SK-N-SH treated with all-trans-retinoic acid at 6 μM for 48 hours (cell line): ENCODE data around the gene OTC.

Experiments used
- ATAC-seq: fragments of 200-7000 bp; cut with Tn5 transposase; 3 replicates; pipeline ENCODE4 v1.9.1; 2020; ENCODE audit warnings: mild to moderate bottlenecking, moderate library complexity
- ARNTL ChIP-seq: fragments of 450-650 bp; formaldehyde crosslinking; IDR thresholded peaks from 2 replicates; pipeline ENCODE4 v1.5.0; 2020; ENCODE audit warnings: low read depth, mild to moderate bottlenecking, moderate library complexity, borderline replicate concordance
- BACH2 ChIP-seq: fragments of 250-450 bp; sonication (Bioruptor Pico); IDR thresholded peaks from 2 replicates; pipeline ENCODE4 v1.9.0; 2021; ENCODE audit warnings: mild to moderate bottlenecking, borderline replicate concordance
- CSDC2 ChIP-seq: fragments of 250-450 bp; sonication (Bioruptor Pico); IDR thresholded peaks from 2 replicates; pipeline ENCODE4 v1.5.0; 2020; ENCODE audit warnings: mild to moderate bottlenecking, moderate library complexity
- ESRRG ChIP-seq: fragments of 250-450 bp; sonication (Bioruptor Pico); IDR thresholded peaks from 2 replicates; pipeline ENCODE4 v1.6.1; 2021; ENCODE audit warnings: mild to moderate bottlenecking
- GLIS3 ChIP-seq: fragments of 250-450 bp; sonication (Bioruptor Pico); IDR thresholded peaks from 2 replicates; pipeline ENCODE4 v1.5.0; 2020; ENCODE audit warnings: mild to moderate bottlenecking, moderate library complexity
- ISL1 ChIP-seq: fragments of 250-450 bp; sonication (Bioruptor Pico); IDR thresholded peaks from 2 replicates; pipeline ENCODE4 v2.1.2; 2022; ENCODE audit warnings: mild to moderate bottlenecking, moderate library complexity
- OSR1 ChIP-seq: fragments of 250-450 bp; sonication (Bioruptor Pico); IDR thresholded peaks from 2 replicates; pipeline ENCODE4 v1.8.0; 2022; ENCODE audit warnings: moderate library complexity, mild to moderate bottlenecking, inconsistent platforms
- PATZ1 ChIP-seq: fragments of 250-450 bp; sonication (Bioruptor Pico); IDR thresholded peaks from 2 replicates; pipeline ENCODE4 v1.8.0; 2020; ENCODE audit warnings: mild to moderate bottlenecking, moderate library complexity, borderline replicate concordance
- POU6F1 ChIP-seq: fragments of 250-450 bp; sonication (Bioruptor Pico); IDR thresholded peaks from 2 replicates; pipeline ENCODE4 v1.8.0; 2021; ENCODE audit warnings: low read depth, mild to moderate bottlenecking, moderate library complexity, borderline replicate concordance
- PPARA ChIP-seq: fragments of 250-450 bp; sonication (Bioruptor Pico); IDR thresholded peaks from 2 replicates; pipeline ENCODE4 v1.5.0; 2020; ENCODE audit warnings: mild to moderate bottlenecking, borderline replicate concordance
- RARB ChIP-seq: fragments of 250-450 bp; sonication (Bioruptor Pico); IDR thresholded peaks from 2 replicates; pipeline ENCODE4 v1.8.0; 2021; ENCODE audit warnings: mild to moderate bottlenecking, moderate library complexity
- SNAI2 ChIP-seq: fragments of 250-450 bp; sonication (Bioruptor Pico); IDR thresholded peaks from 2 replicates; pipeline ENCODE4 v1.5.0; 2020; ENCODE audit warnings: mild to moderate bottlenecking, moderate library complexity
- TCF4 ChIP-seq: fragments of 250-450 bp; sonication (Bioruptor Pico); IDR thresholded peaks from 2 replicates; pipeline ENCODE4 v1.8.0; 2021; ENCODE audit warnings: mild to moderate bottlenecking, moderate library complexity, borderline replicate concordance
- TOX ChIP-seq: fragments of 250-450 bp; sonication (Bioruptor Pico); IDR thresholded peaks from 2 replicates; pipeline ENCODE4 v1.8.0; 2021; ENCODE audit warnings: mild to moderate bottlenecking, moderate library complexity, borderline replicate concordance
- TSHZ2 ChIP-seq: fragments of 250-450 bp; sonication (Bioruptor Pico); IDR thresholded peaks from 2 replicates; pipeline ENCODE4 v1.5.0; 2020; ENCODE audit warnings: mild to moderate bottlenecking, moderate library complexity
- ZC3H10 ChIP-seq: fragments of 250-450 bp; sonication (Bioruptor Pico); IDR thresholded peaks from 2 replicates; pipeline ENCODE4 v1.5.1; 2021; ENCODE audit warnings: mild to moderate bottlenecking, moderate library complexity
- ZFP3 ChIP-seq: fragments of 250-450 bp; sonication (Bioruptor Pico); IDR thresholded peaks from 2 replicates; pipeline ENCODE4 v1.5.0; 2020; ENCODE audit warnings: mild to moderate bottlenecking, moderate library complexity
- ZNF70 ChIP-seq: fragments of 450-650 bp; formaldehyde crosslinking; IDR thresholded peaks from 2 replicates; pipeline ENCODE4 v1.5.0; 2020; ENCODE audit warnings: mild to moderate bottlenecking, moderate library complexity
- ZNF8 ChIP-seq: fragments of 450-650 bp; formaldehyde crosslinking; IDR thresholded peaks from 2 replicates; pipeline ENCODE4 v1.5.0; 2020; ENCODE audit warnings: mild to moderate bottlenecking, moderate library complexity
- TF ChIP-seq, protein P1 (sequence below): fragments of 250-450 bp; sonication (Bioruptor Pico); IDR thresholded peaks from 2 replicates; pipeline ENCODE4 v1.5.1; 2021; ENCODE audit warnings: mild to moderate bottlenecking, moderate library complexity

Gene OTC

DNA sequence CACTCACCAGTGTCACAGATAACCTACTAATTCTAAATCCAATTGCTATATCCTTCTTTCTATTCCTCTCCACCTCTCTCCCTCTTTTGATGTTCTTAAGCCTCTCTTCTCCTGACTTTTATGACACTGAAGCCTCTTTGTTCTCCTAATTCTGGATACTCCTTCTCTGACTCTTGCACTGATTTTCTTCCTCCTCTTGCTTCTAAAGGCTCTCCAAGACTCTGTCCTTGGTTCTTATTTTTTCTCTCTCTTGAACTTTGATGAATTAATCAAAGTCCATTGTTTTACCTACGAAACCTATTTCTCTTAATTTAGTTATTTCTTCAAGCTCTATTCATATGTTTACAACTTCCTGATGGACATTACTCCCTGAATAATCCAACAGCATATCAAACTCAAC, 113.3 kb downstream of the OTC start:
- ATAC-seq, result no peak

DNA sequence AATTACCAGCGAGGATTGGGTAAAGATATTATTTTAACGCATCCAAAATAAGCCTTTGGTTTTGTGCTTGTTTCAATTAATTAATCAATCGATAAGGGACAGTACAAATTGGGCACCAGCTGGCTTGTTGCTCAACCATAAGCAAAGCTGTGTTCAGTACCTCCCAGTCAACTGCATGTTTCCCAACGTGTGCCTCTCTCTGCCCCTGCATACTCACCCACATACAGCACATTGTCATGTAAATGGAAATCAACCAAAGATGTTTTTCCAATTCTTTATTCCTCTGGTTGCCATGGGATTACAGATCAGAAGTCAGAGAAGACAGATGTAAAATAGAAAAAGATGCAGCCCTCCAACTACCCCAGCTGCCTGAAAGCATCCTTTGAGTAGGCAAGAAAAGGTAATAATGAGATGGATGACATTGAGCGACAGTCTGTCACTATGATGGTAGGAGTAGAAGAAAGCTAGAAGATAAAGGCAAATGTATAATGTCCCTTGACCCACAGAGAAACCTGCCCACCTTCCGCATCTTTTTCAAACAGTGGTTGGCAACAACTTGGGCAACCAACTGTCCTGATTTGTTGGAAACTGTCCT, 116.3 kb downstream of the OTC start:
- TF ChIP-seq GLIS3 (CRISPR knock-in tag) (no peak), ZFP3 (CRISPR knock-in tag) (no peak), RARB (no peak), PATZ1 (CRISPR knock-in tag) (no peak), PPARA (CRISPR knock-in tag) (no peak), SNAI2 (CRISPR knock-in tag) (no peak), ISL1 (no peak), OSR1 (CRISPR knock-in tag) (no peak), ZNF8 (no peak), ZNF70 (no peak), CSDC2 (no peak), ESRRG (CRISPR knock-in tag) (no peak), ARNTL (CRISPR knock-in tag) (no peak), POU6F1 (CRISPR knock-in tag) (no peak), TSHZ2 (CRISPR knock-in tag) (no peak), BACH2 (CRISPR knock-in tag) (no peak), TCF4 (CRISPR knock-in tag) (no peak), TOX (CRISPR knock-in tag) (no peak)
- TF ChIP-seq, protein P1, sequence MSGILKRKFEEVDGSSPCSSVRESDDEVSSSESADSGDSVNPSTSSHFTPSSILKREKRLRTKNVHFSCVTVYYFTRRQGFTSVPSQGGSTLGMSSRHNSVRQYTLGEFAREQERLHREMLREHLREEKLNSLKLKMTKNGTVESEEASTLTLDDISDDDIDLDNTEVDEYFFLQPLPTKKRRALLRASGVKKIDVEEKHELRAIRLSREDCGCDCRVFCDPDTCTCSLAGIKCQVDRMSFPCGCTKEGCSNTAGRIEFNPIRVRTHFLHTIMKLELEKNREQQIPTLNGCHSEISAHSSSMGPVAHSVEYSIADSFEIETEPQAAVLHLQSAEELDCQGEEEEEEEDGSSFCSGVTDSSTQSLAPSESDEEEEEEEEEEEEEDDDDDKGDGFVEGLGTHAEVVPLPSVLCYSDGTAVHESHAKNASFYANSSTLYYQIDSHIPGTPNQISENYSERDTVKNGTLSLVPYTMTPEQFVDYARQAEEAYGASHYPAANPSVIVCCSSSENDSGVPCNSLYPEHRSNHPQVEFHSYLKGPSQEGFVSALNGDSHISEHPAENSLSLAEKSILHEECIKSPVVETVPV (CRISPR knock-in tag), result no peak
- ATAC-seq, result no peak

More for the DNA sequence above, 113.3 kb downstream of the OTC start:
- no peak for TF ChIP-seq PPARA (CRISPR knock-in tag)
- TF ChIP-seq ZC3H10 (CRISPR knock-in tag), result no peak
- TF ChIP-seq CSDC2, result no peak
- no peak for TF ChIP-seq ZNF8
- no peak for TF ChIP-seq TOX (CRISPR knock-in tag)
- no peak for TF ChIP-seq ZFP3 (CRISPR knock-in tag)
- TF ChIP-seq, all 23 proteins: peak for 0
